IPS-18c (cell line): ENCODE data around the gene PARG.
A peak's percentile ranks its signal among the peaks of the same experiment; 100 is the strongest.
"Not testable (repeated sequence)": the region's sequence is repeated elsewhere in the genome, so short reads cannot be mapped to it uniquely, and the experiment has no call there.

Experiments
- H3K4me3 ChIP-seq: 2 replicates; pipeline ENCODE4 v1.7.0; 2013; ENCODE audit warnings: low read depth, mild to moderate bottlenecking, low read length, moderate library complexity; ENCODE audit not compliant: insufficient read depth
- H3K9me3 ChIP-seq: one replicate; pipeline ENCODE4 v1.6.1; 2013; ENCODE audit warnings: mild to moderate bottlenecking, low read length, moderate library complexity; ENCODE audit not compliant: control insufficient read depth, insufficient read depth

Gene PARG

GRCh38 chr10:49941447-49942338 is at the start of gene PARG, which contains the start of gene TIMM23B:
Gene PARG, minus strand, starts transcription at chr10:49942027. Its CDS starts 302 bp downstream, at chr10:49941725.
Gene TIMM23B, plus strand, starts transcription at chr10:49942053. Its CDS starts 142 bp downstream, at chr10:49942195.
- H3K9me3 ChIP-seq: not testable (repeated sequence)

GRCh38 chr10:49988376-49988775 is 46.5 kb upstream of the PARG start, which contains the start of gene AGAP6:
Gene AGAP6, plus strand, starts transcription at chr10:49988406. Its CDS starts 310 bp downstream, at chr10:49988716.
- H3K9me3 ChIP-seq, H3K4me3 ChIP-seq: not testable (repeated sequence)

More at GRCh38 chr10:49941447-49942338, at the start of gene PARG, which contains the start of gene TIMM23B:
- peak within 1 kb of the TSS; percentile 65 for H3K4me3 ChIP-seq

DNA sequence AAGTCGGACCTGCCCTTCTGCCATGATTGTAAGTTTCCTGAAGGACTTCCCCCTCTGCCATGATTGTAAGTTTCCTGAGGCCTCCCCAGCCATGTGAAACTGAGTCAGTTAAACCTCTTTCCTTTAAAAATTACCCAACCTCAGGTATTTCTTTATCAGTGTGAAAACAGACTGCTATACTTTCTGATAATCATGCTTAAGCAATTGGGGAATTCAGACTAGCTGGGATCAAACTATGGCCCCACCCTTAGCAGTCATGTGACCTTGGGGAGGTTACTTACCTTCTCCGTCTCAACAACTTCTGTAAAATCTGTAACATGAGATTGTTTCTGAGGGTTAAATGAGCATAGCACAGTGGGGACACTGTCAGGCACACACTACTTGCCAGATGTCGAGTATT is 45.4 kb upstream of the PARG start:
- H3K9me3 ChIP-seq, H3K4me3 ChIP-seq: not testable (repeated sequence)

GRCh38 chr10:49977756-49978155 is 35.9 kb upstream of the PARG start:
- H3K4me3 ChIP-seq: not testable (repeated sequence)

GRCh38 chr10:49972094-49972493 is 30.3 kb upstream of the PARG start:
- not testable (repeated sequence) for H3K9me3 ChIP-seq, H3K4me3 ChIP-seq

More at GRCh38 chr10:49977756-49978155, 35.9 kb upstream of the PARG start:
- H3K9me3 ChIP-seq: not testable (repeated sequence)

DNA sequence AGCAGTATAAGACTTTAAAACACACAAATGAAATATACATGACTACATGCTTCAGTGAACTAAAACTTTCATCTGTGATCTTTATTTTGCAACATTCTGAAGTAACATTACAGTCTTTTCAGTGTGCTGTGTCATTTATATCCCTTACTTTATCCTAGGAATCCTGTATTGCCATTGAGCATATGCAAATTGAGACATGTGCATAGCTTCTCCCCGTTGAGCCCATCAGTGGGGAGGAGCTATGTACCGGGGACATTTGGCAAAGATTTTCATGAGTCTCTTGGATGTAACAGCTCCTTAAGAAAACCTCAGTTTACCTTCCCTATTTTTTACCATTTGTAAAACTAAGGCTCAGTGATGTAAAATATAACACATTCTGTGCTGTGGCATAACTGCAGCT is 29.6 kb upstream of the PARG start:
- H3K4me3 ChIP-seq, H3K9me3 ChIP-seq: not testable (repeated sequence)

GRCh38 chr10:49970331-49970857 is 28.6 kb upstream of the PARG start:
- H3K4me3 ChIP-seq, H3K9me3 ChIP-seq: not testable (repeated sequence)

- not testable (repeated sequence) for H3K9me3 ChIP-seq, H3K4me3 ChIP-seq
Measured at GRCh38 chr10:49953122-49953521, 11.3 kb upstream of the PARG start.

DNA sequence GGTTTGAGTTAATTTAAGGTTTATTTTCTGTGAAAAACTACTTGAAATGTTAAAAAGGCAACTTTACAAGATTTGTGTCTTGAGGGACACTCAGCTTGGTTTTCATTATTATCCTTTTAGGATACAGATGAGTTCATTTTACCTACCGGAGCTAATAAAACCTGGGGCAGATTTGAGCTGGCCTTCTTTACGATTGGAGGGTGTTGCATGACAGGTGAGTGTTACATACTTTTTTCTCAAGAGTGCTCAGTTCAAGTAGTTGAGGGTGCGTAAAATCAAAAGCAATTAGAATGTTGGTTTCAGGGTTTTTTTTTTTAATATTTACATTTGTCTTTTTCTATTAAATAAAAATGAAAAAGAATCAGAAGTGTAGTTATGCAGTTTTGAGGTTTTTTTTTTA is 10.2 kb upstream of the PARG start:
- not testable (repeated sequence) for H3K9me3 ChIP-seq, H3K4me3 ChIP-seq

- not testable (repeated sequence) for H3K4me3 ChIP-seq, H3K9me3 ChIP-seq
Measured at GRCh38 chr10:49948737-49949136, 6.9 kb upstream of the PARG start.

GRCh38 chr10:49948142-49948541 is 6.3 kb upstream of the PARG start:
- not testable (repeated sequence) for H3K9me3 ChIP-seq, H3K4me3 ChIP-seq

GRCh38 chr10:49943607-49944006 is 1.8 kb upstream of the PARG start:
- not testable (repeated sequence) for H3K9me3 ChIP-seq, H3K4me3 ChIP-seq

- peak overlapping the region; percentile 65 for H3K4me3 ChIP-seq
- not testable (repeated sequence) for H3K9me3 ChIP-seq
Measured at GRCh38 chr10:49942339-49942705, 495 bp upstream of the PARG start.

GRCh38 chr10:49931959-49932728 is 9.7 kb downstream of the PARG start:
- not testable (repeated sequence) for H3K4me3 ChIP-seq, H3K9me3 ChIP-seq

DNA sequence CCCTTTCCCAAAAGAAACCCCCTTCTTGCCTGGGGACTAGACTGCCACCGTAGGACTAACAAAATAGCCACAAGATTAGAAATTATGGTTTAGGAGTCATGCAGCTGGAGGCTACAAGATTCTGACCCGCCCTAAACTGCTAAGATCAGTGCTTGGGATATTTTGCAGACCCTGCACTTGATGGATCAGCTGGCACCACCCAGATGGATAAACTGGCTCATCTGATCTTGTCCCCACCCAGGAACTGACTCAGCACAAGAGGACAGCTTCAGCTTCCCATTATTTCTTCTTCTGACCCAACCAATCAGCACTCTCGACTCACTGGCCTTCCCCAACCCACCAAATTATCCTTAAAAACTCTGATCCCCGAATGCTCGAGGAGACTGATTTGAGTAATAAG is 10.6 kb downstream of the PARG start:
- H3K9me3 ChIP-seq, H3K4me3 ChIP-seq: not testable (repeated sequence)

DNA sequence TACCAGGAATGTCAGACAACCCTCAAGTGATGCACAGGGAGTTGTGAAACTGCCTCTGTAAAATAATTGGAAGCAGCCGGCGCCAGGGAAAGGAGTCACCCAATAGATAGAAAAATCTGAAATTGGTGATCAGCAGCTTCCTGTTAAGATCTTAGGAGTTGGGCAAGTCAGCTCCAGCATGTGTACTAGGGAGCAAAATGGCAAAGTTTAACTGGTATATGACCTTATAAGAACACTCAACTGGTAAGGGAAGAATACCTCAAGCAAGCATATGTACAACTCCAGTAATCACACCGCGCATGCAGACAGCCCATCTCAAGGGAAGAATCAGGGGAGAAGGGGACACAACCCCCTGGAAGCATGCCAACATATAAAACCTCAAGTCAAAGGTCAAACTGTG is 18.3 kb downstream of the PARG start:
- not testable (repeated sequence) for H3K4me3 ChIP-seq, H3K9me3 ChIP-seq

- H3K4me3 ChIP-seq, H3K9me3 ChIP-seq: not testable (repeated sequence)
Measured at GRCh38 chr10:49922041-49922440, 19.8 kb downstream of the PARG start.

DNA sequence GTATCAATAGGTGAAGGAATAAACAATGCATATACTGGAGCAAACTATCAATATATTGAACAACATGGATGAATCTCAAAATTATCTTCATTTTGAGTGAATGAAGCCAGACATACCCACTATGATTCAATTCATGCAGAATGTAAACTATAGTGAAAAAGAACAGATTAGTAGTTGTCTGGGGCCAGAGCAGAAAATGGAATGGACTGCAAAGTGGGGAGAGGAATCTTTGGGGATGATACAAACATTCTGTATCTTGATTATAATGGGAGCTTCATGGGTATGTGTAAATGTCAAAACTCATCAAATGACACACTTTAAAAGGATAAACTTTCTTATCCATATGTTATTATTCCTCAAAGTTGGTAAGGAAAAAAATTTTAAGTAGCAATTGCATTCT is 23.9 kb downstream of the PARG start:
- not testable (repeated sequence) for H3K4me3 ChIP-seq, H3K9me3 ChIP-seq
